ENCODE results near the gene BOLA3.

Gene BOLA3

DNA sequence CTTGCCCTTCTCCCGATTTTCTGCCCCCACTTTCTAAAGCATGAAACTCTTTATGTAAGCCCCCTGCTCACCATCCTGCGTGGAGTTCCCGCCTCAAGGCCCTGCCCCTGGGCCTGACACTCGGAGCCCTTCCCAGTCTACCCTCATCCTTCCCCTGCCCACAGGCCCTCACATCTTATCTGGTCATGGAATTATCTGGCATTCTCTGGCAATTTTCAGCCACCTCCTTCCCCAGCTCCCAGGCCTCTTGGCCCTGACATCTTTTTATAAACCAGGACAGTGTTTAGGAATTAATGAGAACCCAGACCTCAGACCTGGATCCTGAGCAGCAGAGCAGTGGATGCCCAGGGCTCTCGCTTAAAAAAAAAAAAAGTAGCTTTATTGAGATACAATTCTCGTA, 61.7 kb downstream of the BOLA3 start:
- Histone ChIP-seq H2AFZ (ENCODE audit: low read depth) (no peak overlapping the region), H3K27ac (no peak overlapping the region), H3K27me3 (ENCODE audit: insufficient read depth, low read depth) (no peaks in the 10 kb centered on the region), H3K9ac (no peak overlapping the region), H3K4me3 (IDR thresholded peaks at IDR 0.05; ENCODE audit: insufficient read depth, low read depth, low read length) (no peak overlapping the region), H3K79me2 (ENCODE audit: insufficient read depth, low read depth) (no peaks in the 10 kb centered on the region), H4K20me1 (ENCODE audit: insufficient read depth) (no peaks in the 10 kb centered on the region), H3K36me3 (ENCODE audit: insufficient read depth) (no peaks in the 10 kb centered on the region), H3K4me1 (ENCODE audit: low read depth, poor library complexity, severe bottlenecking) (no peaks in the 10 kb centered on the region), H3K4me2 (no peak overlapping the region)
- TF ChIP-seq, protein P1, sequence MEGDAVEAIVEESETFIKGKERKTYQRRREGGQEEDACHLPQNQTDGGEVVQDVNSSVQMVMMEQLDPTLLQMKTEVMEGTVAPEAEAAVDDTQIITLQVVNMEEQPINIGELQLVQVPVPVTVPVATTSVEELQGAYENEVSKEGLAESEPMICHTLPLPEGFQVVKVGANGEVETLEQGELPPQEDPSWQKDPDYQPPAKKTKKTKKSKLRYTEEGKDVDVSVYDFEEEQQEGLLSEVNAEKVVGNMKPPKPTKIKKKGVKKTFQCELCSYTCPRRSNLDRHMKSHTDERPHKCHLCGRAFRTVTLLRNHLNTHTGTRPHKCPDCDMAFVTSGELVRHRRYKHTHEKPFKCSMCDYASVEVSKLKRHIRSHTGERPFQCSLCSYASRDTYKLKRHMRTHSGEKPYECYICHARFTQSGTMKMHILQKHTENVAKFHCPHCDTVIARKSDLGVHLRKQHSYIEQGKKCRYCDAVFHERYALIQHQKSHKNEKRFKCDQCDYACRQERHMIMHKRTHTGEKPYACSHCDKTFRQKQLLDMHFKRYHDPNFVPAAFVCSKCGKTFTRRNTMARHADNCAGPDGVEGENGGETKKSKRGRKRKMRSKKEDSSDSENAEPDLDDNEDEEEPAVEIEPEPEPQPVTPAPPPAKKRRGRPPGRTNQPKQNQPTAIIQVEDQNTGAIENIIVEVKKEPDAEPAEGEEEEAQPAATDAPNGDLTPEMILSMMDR (conservative IDR thresholded peaks at IDR 0.05; ENCODE audit: low read depth, low read length) = no peak

Data from KMS-11 (cell line).